Measurements from ENCODE around the gene ELAVL2. TPM values are rescaled to one million over a fixed set of nuclear protein-coding genes. Genes with fewer than 3 reads are reported as not detected.
A peak's percentile ranks its signal among the peaks of the same experiment; 100 is the strongest.

The ELAVL2 gene
- total RNA-seq, 1 experiment from 2014 or later, result 16.8 TPM

DNA sequence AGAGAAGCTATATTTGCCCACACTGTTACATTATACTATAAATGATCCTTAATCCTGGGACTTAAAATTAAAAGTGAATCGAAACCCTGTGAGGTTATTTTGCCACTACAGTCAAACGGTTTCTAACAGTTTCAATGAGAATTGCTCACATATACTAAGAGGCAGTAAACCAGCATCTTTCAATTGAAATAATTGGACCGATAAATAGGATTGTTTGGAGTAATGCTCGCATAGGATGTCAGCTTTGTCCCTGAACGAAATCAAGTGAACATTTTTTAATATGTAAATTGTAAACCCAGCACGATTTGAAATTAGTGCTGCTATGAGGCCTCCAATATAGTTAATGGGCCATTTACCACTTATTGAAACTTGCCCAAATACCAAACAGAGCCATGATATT is 60.5 kb downstream of the ELAVL2 start:
- no peak overlapping the region for H3K14ac ChIP-seq (ENCODE audit: insufficient read depth, low read length)
- peaks cover 56 to 57% of the 10 kb centered on the region in 2 experiments for H3K4me1 Mint-ChIP-seq
- peaks cover 16% of the 10 kb centered on the region for H3K4me1 ChIP-seq (ENCODE audit: insufficient read depth, low read length)

More for the DNA sequence above, 60.5 kb downstream of the ELAVL2 start:
- Histone ChIP-seq H4K5ac (ENCODE audit: insufficient read length, low read depth, low read length) (no peak overlapping the region), H3K27ac (ENCODE audit: insufficient read length, low read depth, low read length) (no peak overlapping the region), H3K27me3 (ENCODE audit: insufficient read depth, low read length) (no peaks in the 10 kb centered on the region), H3K18ac (ENCODE audit: insufficient read length, low read depth, low read length) (no peak overlapping the region), H3K23me2 (ENCODE audit: insufficient read length, low read depth, low read length, poor library complexity, severe bottlenecking) (no peaks in the 10 kb centered on the region), H3K56ac (ENCODE audit: insufficient read length, low read depth, low read length) (no peak overlapping the region), H2BK120ac (ENCODE audit: low read depth, low read length, poor library complexity, severe bottlenecking) (no peak overlapping the region), H2BK5ac (ENCODE audit: insufficient read length, low read length) (no peak overlapping the region), H3K4me2 (ENCODE audit: insufficient read depth, insufficient read length, low read length) (no peak overlapping the region), H2AFZ (ENCODE audit: low read length) (no peak overlapping the region), H2BK20ac (ENCODE audit: low read depth, low read length, poor library complexity, severe bottlenecking) (no peak overlapping the region), H2BK12ac (ENCODE audit: insufficient read length, low read depth, low read length) (no peak overlapping the region), H3K9ac (ENCODE audit: extremely low read depth, insufficient read length, low read length) (no peak overlapping the region), H3K79me2 (ENCODE audit: insufficient read depth, low read length) (peaks cover 39% of the 10 kb centered on the region; the same call in 1 of the 2 replicates), H3T11ph (ENCODE audit: low read length) (no peak overlapping the region), H4K20me1 (ENCODE audit: control insufficient read depth, insufficient read depth, insufficient read length) (no peaks in the 10 kb centered on the region), H3K9me3 (ENCODE audit: control insufficient read depth, low read depth, low read length) (no peaks in the 10 kb centered on the region), H2BK15ac (ENCODE audit: low read depth, low read length) (no peak overlapping the region), H2AK5ac (ENCODE audit: insufficient read length, low read length) (no peak overlapping the region), H4K91ac (ENCODE audit: insufficient read length, low read depth, low read length) (no peak overlapping the region), H3K79me1 (ENCODE audit: insufficient read depth, low read depth, low read length, poor library complexity, severe bottlenecking) (no peaks in the 10 kb centered on the region), H4K8ac (replicated peaks; ENCODE audit: insufficient read length, low read depth, low read length) (no peak overlapping the region), H3K23ac (ENCODE audit: insufficient read length, low read depth, low read length) (no peak overlapping the region), H3K4ac (ENCODE audit: low read depth, low read length) (no peak overlapping the region)
- Mint-ChIP-seq H3K9me3 (no peaks in the 10 kb centered on the region), H3K27me3 (ENCODE audit: low read depth) (no peaks in the 10 kb centered on the region), H3K27ac (0 out of 7 replicates have a peak overlapping the region, but pooled peaks of 1 of the 3 experiments have one; percentile 36), H3K36me3 (ENCODE audit: insufficient read depth in 1 of 3, low read depth in 3 of 3) (peaks cover 10 to 20% (median 15%) of the 10 kb centered on the region in 3 experiments; a peak in 6 of 7 replicates), H3K4me3 (no peak overlapping the region)
- TF ChIP-seq, protein P1, sequence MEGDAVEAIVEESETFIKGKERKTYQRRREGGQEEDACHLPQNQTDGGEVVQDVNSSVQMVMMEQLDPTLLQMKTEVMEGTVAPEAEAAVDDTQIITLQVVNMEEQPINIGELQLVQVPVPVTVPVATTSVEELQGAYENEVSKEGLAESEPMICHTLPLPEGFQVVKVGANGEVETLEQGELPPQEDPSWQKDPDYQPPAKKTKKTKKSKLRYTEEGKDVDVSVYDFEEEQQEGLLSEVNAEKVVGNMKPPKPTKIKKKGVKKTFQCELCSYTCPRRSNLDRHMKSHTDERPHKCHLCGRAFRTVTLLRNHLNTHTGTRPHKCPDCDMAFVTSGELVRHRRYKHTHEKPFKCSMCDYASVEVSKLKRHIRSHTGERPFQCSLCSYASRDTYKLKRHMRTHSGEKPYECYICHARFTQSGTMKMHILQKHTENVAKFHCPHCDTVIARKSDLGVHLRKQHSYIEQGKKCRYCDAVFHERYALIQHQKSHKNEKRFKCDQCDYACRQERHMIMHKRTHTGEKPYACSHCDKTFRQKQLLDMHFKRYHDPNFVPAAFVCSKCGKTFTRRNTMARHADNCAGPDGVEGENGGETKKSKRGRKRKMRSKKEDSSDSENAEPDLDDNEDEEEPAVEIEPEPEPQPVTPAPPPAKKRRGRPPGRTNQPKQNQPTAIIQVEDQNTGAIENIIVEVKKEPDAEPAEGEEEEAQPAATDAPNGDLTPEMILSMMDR (conservative IDR thresholded peaks at IDR 0.05), result no peak
- WGBS (ENCODE audit: extremely low coverage, insufficient read length, low lambda C conversion rate), result no CpG with 5 or more reads among the region's 6 CpGs
- no peak for DNase-seq
